Astrocyte of the cerebellum (primary cell): Measurements from ENCODE around the gene HBS1L.

Experiments used
- DNase-seq: peaks from one replicate; pipeline ENCODE4 v3.0.0-alpha.2; 2011; ENCODE audit warnings: low read depth
- H3K4me3 ChIP-seq: 2 replicates; pipeline ENCODE4 v1.5.1; 2011; ENCODE audit warnings: mild to moderate bottlenecking, low read depth, low read length, moderate library complexity
- in situ Hi-C: cut with HindIII; loops from 2 replicates; pipeline ENCODE4 v1.10.0; 2017; ENCODE audit warnings: low sequenced_read_pairs
- TF ChIP-seq, protein P1 (sequence below): IDR thresholded peaks from 2 replicates; pipeline ENCODE4 v1.5.1; 2012; ENCODE audit warnings: low read length, low read depth, moderate library complexity, mild to moderate bottlenecking; ENCODE audit errors: missing control alignments

Gene HBS1L

GRCh38 chr6:135002974-135003703, 51.5 kb downstream of the HBS1L start:
- in situ Hi-C loops, result no loop called here
- DNase-seq, result no peak

DNA sequence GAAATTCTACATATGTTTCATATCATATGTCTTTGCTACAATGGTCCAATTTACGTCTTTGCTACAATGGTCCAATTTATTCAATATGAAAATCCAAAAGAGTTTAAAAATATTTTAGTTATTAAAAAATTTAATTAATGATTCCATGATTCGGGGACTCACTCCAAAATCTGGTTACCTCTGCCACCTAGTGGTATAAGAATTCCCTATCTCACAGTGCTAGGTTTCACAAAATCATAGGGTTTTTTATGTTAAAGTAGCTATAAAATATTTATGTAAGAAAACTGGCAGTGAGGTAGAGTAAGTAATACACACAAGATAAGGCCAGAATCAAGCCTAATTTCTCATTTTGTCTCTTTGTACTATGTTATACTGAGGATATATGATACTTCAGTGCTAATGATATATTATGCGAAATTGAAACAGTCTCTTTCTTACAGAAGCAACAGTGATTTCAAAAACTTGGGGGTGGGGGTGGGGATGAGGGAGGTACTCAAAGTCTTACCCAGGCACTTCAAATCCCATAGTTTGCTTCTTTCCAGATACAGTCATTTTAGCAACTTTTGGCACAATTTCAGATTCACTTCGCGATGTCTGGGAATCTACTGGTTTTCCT, 52.3 kb downstream of the HBS1L start:
- TF ChIP-seq, protein P1, sequence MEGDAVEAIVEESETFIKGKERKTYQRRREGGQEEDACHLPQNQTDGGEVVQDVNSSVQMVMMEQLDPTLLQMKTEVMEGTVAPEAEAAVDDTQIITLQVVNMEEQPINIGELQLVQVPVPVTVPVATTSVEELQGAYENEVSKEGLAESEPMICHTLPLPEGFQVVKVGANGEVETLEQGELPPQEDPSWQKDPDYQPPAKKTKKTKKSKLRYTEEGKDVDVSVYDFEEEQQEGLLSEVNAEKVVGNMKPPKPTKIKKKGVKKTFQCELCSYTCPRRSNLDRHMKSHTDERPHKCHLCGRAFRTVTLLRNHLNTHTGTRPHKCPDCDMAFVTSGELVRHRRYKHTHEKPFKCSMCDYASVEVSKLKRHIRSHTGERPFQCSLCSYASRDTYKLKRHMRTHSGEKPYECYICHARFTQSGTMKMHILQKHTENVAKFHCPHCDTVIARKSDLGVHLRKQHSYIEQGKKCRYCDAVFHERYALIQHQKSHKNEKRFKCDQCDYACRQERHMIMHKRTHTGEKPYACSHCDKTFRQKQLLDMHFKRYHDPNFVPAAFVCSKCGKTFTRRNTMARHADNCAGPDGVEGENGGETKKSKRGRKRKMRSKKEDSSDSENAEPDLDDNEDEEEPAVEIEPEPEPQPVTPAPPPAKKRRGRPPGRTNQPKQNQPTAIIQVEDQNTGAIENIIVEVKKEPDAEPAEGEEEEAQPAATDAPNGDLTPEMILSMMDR, result peak; percentile 59
- in situ Hi-C loops, result no loop called here
- no peak overlapping the region for H3K4me3 ChIP-seq
- DNase-seq, result no peak

More at GRCh38 chr6:135002974-135003703, 51.5 kb downstream of the HBS1L start:
- H3K4me3 ChIP-seq, result no peak overlapping the region
- TF ChIP-seq, protein P1, result no peak

GRCh38 chr6:134999107-134999506, 55.5 kb downstream of the HBS1L start:
- in situ Hi-C loops, result no loop called here
- TF ChIP-seq, protein P1, result no peak
- H3K4me3 ChIP-seq, result no peak overlapping the region
- DNase-seq, result no peak

DNA sequence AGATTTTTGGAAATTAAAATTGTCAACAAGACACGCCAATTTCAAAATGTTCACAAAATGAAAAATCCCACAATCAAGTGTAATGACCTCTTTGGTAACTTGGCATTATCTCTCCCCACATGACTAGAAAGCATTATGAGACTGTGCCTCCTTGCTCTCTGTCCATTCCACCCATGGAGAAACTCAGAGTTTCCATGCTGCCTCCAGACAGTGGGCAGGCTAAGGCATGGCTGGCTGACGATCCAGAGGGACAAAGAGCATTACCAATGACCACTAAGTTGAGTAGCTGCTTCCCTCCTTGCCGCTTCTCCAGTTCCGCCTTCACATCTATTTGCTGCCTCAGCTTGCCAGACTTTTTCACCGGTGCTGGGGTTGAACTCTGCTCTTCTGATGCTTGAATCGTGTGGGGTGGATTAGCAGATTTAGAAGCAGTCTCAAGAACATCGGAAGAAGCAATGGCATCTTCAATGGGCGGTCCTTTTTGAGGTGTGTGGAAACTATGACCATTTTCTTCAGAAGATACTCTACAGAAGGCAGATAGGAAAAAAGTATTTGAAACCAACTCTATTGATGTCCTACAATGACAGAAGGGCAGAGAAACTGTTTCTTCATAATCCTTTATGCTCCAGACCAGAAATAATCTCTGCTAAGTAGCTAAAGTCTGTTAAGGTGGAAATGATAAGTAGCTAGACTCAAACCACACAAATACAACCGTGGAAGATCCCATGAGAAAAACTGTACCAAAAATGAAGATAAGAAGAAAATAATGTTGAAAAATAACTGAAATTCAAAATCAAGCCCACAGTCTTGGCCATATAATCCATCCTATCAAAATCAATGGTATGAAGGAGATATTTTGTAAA, 57.3 kb downstream of the HBS1L start:
- TF ChIP-seq, protein P1, result no peak
- no peak overlapping the region for H3K4me3 ChIP-seq
- no peak for DNase-seq
- in situ Hi-C loops, result no loop called here

DNA sequence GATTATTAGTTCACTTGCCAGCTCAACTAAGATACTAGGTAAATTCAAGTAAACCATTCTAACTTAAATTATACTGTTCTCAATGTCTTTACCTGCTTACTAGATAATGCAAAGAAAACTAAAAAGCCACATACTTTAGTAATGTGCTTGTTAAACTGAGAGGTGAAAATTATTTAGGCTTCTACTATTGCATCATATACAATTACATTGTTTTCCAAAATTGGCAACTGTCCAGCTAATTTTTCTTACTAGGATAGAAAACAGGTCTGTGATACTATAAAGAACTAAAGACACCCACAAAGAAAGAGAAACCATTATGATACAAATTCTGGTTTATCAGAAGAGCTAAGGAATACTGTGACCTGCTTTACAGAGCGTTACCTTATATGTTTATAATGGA, 59.1 kb downstream of the HBS1L start:
- DNase-seq, result no peak
- in situ Hi-C loops, result no loop called here
- TF ChIP-seq, protein P1, result no peak
- H3K4me3 ChIP-seq, result no peak overlapping the region

DNA sequence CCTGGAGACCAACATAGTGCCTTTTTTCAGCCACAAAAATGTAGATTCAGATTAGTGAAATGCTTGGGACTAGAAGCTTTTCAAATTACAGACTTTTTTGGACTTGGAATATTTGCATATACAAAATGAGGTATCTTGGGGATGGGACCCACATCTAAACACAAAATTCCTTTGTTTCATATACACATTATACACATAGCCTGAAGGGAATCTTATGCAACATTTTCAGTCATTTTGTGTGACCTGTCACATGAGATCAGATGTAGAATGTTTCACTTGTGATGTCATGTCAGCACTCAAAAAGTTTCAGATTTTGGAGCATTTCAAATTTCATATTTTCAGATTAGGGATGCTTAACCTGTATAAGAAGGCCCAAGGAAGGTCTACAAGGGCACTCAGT, 60.2 kb downstream of the HBS1L start:
- in situ Hi-C loops, result no loop called here
- no peak for DNase-seq
- TF ChIP-seq, protein P1, result no peak
- no peak overlapping the region for H3K4me3 ChIP-seq
